NCI-H128 (cell line): Measurements from ENCODE around the gene HMGXB3.
"Not testable (repeated sequence)": the region's sequence is repeated elsewhere in the genome, so short reads cannot be mapped to it uniquely, and the experiment has no call there.

Experiments used
- DNase-seq: peaks from one replicate; lab custom pipeline; 2025; ENCODE audit not compliant: unreplicated experiment; lab: John Stamatoyannopoulos, UW

Gene HMGXB3

DNA sequence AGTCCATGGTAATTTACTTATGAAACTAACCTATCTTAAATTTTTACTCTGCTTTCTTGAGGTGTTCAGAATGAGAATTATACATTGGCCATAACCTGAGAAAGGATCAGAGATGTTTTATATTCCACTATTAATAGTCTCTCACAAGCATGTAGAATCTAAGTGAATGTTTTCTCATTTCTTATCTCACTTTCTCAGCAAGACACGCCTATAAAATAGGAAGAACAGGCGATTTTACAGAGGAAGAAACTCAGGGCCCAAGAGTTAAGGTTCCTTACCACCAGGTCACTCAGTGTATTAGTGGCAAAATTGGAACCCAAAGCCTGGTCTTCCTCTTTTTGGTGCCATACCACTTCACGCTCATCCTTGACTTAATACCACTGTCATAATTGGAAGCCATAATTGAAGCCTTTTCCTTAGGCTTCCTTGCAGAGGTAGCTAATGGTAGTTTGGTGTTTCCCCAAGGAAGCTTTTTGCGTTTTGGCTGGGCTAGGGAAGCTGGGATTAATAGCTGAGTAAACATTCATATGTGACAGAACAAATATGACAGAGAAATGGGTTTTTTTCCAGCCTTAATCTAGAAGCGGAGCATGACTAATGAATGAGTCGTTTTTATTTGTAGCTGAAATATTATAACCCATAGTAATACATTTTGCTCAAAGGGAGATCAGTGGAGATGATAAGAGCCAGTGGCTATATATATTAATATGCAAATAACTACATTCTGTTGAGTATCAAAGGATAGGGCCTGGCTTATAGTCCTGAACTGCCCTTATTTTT, 16.9 kb downstream of the HMGXB3 start:
- DNase-seq = no peak

GRCh38 chr5:150020249-150020648, 19.7 kb downstream of the HMGXB3 start:
- no peak for DNase-seq

DNA sequence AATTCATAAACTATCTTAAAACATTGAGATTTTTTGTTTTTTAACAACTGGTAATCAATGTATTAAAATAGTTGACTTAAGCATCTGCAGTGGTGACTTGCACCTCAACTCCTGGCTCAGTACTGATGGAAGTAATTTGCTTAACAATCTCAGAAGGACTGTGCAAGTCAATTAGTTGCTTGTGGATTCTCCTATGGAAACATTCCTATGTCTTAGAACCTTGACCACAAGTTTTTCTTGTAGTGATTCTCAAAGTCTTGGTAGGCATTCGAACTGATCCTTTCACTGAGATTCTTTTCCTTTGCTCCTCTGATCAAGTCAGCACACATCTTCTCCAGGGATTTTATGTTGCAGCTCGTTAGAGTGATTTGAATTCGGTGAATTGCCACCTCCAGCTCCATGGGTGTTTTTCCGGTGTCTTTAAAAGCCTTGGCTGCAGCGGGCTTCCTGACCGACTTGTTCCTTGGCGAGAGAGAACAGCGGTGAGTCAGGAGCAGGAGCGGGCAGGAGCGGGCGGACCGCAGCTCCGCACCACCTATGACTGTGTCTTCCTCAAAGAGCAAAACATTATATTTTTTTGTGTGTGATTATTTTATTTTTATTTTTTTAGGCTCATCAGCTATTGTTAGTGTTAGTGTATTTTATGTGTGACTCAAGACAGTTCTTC, 21.1 kb downstream of the HMGXB3 start:
- no peak for DNase-seq

DNA sequence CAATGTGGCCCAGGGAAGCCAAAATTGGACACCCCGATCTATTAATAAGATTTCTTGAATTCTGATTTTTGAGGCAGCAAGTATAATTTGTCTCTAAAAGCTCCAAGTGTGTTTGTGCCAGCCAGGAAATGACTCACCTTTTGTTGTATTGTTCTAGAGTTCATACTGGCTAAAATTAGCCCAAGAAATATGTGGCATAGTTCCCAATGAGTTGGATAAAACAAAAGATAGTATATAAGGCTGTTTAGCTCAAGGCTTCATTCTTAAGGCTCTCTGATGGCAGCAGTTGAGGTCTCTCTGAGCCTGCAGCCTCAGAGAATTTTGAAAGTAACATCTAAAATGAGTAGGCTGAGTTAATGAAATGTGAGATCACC, 21.6 kb downstream of the HMGXB3 start:
- DNase-seq = no peak

DNA sequence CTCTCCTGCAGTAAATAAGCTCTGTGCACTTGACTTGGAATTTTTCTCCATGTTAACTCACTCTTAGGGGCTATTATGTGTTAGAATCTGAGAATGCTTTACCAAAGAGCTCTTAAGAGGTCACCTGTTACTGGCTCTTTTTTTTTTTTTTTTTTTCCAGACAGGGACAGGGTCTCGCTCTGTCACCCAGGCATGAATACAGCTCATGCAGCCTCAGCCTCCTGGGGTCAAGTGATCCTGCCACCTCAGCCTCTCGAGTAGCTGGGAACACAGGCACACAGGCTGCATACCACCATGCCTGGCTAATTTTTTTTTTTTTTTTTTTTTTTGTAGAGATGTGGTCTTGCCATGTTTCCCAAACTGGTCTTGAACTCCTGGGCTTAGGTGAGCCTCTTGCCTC, 22.1 kb downstream of the HMGXB3 start:
- DNase-seq = no peak

DNA sequence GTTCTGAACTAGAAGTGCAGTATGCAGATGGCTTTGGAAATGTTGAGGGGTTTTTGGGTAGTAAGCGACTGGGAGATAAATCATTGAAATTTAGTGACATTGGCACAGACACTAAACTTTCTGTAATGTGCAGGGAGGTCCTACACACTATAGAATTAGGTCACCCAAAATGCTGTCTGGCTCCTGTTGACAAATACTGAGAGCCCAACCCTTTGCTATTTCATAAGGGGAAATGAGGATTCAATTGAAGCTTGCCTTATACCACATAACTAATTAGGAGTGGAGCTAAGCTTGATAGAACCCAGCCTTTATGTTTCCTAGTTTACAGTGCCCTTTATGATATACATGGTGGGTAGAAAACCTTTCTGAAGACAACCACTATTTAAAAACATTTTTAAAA, 22.6 kb downstream of the HMGXB3 start:
- DNase-seq = no peak

GRCh38 chr5:150024346-150024984, 23.9 kb downstream of the HMGXB3 start:
- no peak for DNase-seq

GRCh38 chr5:150026682-150027172, 26.2 kb downstream of the HMGXB3 start:
- DNase-seq = no peak

- not testable (repeated sequence) for DNase-seq
Observed at GRCh38 chr5:150028047-150028446, 27.5 kb downstream of the HMGXB3 start.

DNA sequence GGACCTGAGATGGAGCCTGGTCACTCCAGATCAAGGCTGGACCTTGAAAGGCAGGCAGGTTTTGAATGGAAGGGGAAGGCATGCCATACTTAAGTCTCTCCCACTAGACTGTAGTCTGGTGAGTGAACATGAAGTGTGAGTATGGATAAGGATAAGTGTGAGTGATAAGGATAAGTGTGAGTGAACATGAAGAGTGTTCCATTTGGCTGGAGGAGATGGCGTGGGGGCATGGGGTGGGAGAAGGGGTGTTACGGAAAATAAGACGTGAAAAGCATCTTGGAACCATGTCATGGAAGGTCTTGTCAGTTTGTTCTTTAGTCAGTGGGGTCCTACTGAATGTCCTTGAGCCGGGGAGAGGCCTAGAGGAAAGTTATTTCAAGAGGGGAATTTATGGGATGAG, 32.8 kb downstream of the HMGXB3 start:
- DNase-seq = no peak

GRCh38 chr5:150034662-150035061, 34.1 kb downstream of the HMGXB3 start:
- DNase-seq = no peak

GRCh38 chr5:150035139-150035895, 34.8 kb downstream of the HMGXB3 start:
- DNase-seq = no peak

DNA sequence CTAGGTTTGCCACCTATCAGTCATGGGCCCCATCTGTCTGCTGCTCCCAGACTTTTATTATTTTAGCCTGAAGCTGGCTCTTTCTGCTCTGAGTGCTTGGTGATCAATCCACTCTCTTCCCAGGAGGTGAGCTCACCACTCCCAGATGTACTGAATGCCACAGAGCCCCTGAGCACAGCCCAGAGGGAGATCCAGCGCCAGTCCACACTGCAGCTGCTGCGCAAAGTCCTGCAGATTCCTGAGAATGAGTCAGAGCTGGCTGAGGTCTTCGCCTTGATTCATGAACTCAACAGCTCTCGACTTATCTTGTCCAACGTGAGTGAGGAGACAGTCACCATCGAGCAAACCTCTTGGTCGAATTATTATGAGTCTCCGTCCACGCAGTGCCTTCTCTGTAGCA, 36.0 kb downstream of the HMGXB3 start:
- DNase-seq = no peak

DNA sequence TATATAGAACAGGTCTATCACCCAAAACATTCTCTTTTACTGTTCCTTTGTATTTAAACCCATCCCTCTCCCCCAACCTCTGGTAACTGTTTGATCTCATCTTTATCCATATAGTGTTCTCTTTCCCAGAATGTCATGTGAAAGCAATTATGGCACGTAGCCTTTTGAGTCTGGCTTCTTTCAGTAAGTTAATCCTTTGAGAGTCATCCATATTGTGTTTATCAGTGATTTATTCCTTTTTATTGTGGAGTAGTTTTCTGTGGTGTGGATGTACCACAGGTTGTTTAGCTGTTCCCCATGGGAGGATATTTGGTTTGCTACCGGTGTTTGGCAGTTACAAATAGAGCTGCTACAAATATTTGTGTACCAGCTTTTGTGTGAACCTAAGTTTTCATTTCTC, 38.0 kb downstream of the HMGXB3 start:
- no peak for DNase-seq

DNA sequence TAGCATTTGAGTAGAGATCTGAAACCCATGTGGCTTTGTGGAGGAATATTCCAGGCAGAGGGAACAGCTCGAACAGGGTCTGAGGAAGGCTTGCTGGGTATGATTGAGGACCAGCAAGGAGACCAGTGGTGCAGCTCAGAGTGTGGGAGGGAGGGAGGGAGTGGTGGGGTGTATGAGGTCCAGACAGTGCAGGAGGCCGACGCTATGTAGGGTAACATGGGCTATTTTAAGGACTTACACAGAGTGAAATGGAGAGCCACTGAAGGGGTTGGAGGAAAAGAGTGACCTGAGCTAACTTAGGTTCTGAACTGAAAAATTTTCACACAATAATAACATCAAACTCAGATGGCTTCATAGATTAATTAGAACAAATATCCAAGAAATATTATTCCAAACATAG, 41.9 kb downstream of the HMGXB3 start:
- DNase-seq = no peak

GRCh38 chr5:150043657-150044328, 43.3 kb downstream of the HMGXB3 start:
- no peak for DNase-seq

- no peak for DNase-seq
Observed at GRCh38 chr5:150044329-150044681, 43.8 kb downstream of the HMGXB3 start.

- DNase-seq = no peak
Observed at GRCh38 chr5:150044712-150045111, 44.2 kb downstream of the HMGXB3 start.

- no peak for DNase-seq
Observed at GRCh38 chr5:150045549-150045948, 45.0 kb downstream of the HMGXB3 start.

DNA sequence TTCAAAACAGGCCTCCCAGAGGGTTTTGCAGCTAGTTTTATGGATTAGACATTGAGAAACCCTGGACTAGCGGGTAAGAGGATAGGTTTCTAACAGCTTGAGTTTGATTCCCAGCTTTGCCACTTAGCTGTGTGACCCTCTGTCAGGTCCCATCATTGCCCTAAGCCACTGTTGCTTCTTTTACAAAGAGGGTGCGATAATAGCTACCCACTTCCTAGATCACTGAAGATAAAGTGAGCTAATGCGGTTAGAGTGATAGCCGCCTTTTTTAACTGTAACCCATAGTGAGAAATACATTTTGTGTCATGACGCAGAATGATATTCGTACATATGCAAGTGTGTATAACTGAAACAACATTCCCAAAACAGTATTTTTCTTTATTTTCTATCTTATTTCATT, 45.5 kb downstream of the HMGXB3 start:
- no peak for DNase-seq
